Astrocyte (in vitro differentiated cells and primary cell): ENCODE measurements around the gene PPP2R3C. TPM values are rescaled to one million over a fixed set of nuclear protein-coding genes. Genes with fewer than 3 reads are reported as not detected.

Experiments used
- DNase-seq: peaks from one replicate; pipeline ENCODE4 v3.0.0-alpha.2; 2010; ENCODE audit warnings: low read depth
- FAIRE-seq: peaks from 2 replicates; lab custom pipeline; 2011; peaks lifted over from hg19 to GRCh38; lab: Jason Lieb, UNC
- H2AFZ ChIP-seq: 2 replicates; pipeline ENCODE4 v1.6.0; 2012; ENCODE audit warnings: low read depth, low read length, inconsistent platforms
- H3K27ac ChIP-seq: 2 replicates; pipeline ENCODE4 v1.5.1; 2011; ENCODE audit warnings: low read depth, low read length, inconsistent platforms
- H3K27me3 ChIP-seq: 2 replicates; pipeline ENCODE4 v1.6.0; 2011; ENCODE audit warnings: low read length, inconsistent platforms; ENCODE audit not compliant: insufficient read depth
- H3K36me3 ChIP-seq: 2 replicates; pipeline ENCODE4 v1.5.1; 2011; ENCODE audit warnings: low read length, inconsistent platforms; ENCODE audit not compliant: insufficient read depth
- H3K4me1 ChIP-seq: 2 replicates; pipeline ENCODE4 v1.5.1; 2011; ENCODE audit warnings: low read length, inconsistent platforms; ENCODE audit not compliant: insufficient read depth
- H3K4me2 ChIP-seq: 2 replicates; pipeline ENCODE4 v1.6.0; 2012; ENCODE audit warnings: low read length, inconsistent platforms
- H3K4me3 ChIP-seq: 2 replicates; pipeline ENCODE4 v1.5.1; 2011; ENCODE audit warnings: low read depth, mild to moderate bottlenecking, low read length, inconsistent platforms; ENCODE audit not compliant: insufficient read depth
- H3K79me2 ChIP-seq: 2 replicates; pipeline ENCODE4 v1.6.0; 2012; ENCODE audit warnings: mild to moderate bottlenecking, low read length, inconsistent platforms; ENCODE audit not compliant: insufficient read depth
- H3K9ac ChIP-seq: 2 replicates; pipeline ENCODE4 v1.6.0; 2012; ENCODE audit warnings: mild to moderate bottlenecking, low read length, inconsistent platforms
- H3K9me3 ChIP-seq: 2 replicates; pipeline ENCODE4 v1.5.1; 2012; ENCODE audit warnings: low read depth, mild to moderate bottlenecking, low read length, inconsistent platforms; ENCODE audit not compliant: insufficient read depth
- H4K20me1 ChIP-seq: 2 replicates; pipeline ENCODE4 v1.6.0; 2012; ENCODE audit warnings: low read length, inconsistent platforms; ENCODE audit not compliant: insufficient read depth
- H3K27ac Mint-ChIP-seq: one replicate; pipeline ENCODE4 v1.8.0; 2021; ENCODE audit warnings: mild to moderate bottlenecking, mixed read lengths; ENCODE audit not compliant: unreplicated experiment
- H3K27me3 Mint-ChIP-seq: one replicate; pipeline ENCODE4 v1.8.0; 2021; ENCODE audit warnings: low read depth, mixed read lengths; ENCODE audit not compliant: unreplicated experiment
- H3K36me3 Mint-ChIP-seq: one replicate; pipeline ENCODE4 v1.8.0; 2021; ENCODE audit warnings: low read depth, mixed read lengths; ENCODE audit not compliant: unreplicated experiment
- H3K4me1 Mint-ChIP-seq: one replicate; pipeline ENCODE4 v1.8.0; 2021; ENCODE audit warnings: low read depth, mixed read lengths; ENCODE audit not compliant: unreplicated experiment
- H3K4me3 Mint-ChIP-seq: one replicate; pipeline ENCODE4 v1.8.0; 2021; ENCODE audit warnings: mild to moderate bottlenecking, moderate library complexity, mixed read lengths; ENCODE audit not compliant: unreplicated experiment
- H3K9me3 Mint-ChIP-seq: one replicate; pipeline ENCODE4 v1.8.0; 2021; ENCODE audit warnings: mild to moderate bottlenecking, mixed read lengths; ENCODE audit not compliant: unreplicated experiment
- CTCF ChIP-seq: IDR thresholded peaks from 2 replicates; pipeline ENCODE4 v1.5.1; 2011; ENCODE audit warnings: low read depth, mild to moderate bottlenecking, inconsistent platforms, low read length, moderate library complexity; ENCODE audit not compliant: insufficient read depth
- EZH2 ChIP-seq: IDR thresholded peaks from 2 replicates; pipeline ENCODE4 v1.6.1; 2012; ENCODE audit warnings: mild to moderate bottlenecking, low read length, inconsistent platforms; ENCODE audit not compliant: insufficient read depth
- total RNA-seq: library from RNA; stranded (reverse); gene quantifications from 2 replicates; pipeline ENCODE4 v1.2.1, GENCODE V29; 2021

PPP2R3C gene
- total RNA-seq, 1 donor from 2014 or later = 28.3 TPM

GRCh38 chr14:35088514-35088913 is 33.3 kb downstream of the PPP2R3C start:
- no peak overlapping the region for H3K27ac Mint-ChIP-seq
- H3K4me1 Mint-ChIP-seq = peaks cover 3% of the 10 kb centered on the region
- H3K27ac ChIP-seq = no peak overlapping the region
- H3K27me3 ChIP-seq = no peaks in the 10 kb centered on the region
- H4K20me1 ChIP-seq = no peaks in the 10 kb centered on the region
- H3K4me1 ChIP-seq = no peaks in the 10 kb centered on the region
- no peaks in the 10 kb centered on the region for H3K79me2 ChIP-seq
- H3K4me2 ChIP-seq = no peak overlapping the region
- FAIRE-seq = no peak
- H3K36me3 ChIP-seq = peaks cover 13% of the 10 kb centered on the region
- H3K4me3 ChIP-seq = no peak overlapping the region
- no peak overlapping the region for H3K4me3 Mint-ChIP-seq
- H2AFZ ChIP-seq = no peak overlapping the region
- no peaks in the 10 kb centered on the region for H3K9me3 ChIP-seq
- H3K27me3 Mint-ChIP-seq = no peaks in the 10 kb centered on the region
- H3K9ac ChIP-seq = no peak overlapping the region
- peak; percentile 29 for DNase-seq
- no peak for TF ChIP-seq CTCF
- no peak for TF ChIP-seq EZH2
- H3K9me3 Mint-ChIP-seq = no peaks in the 10 kb centered on the region
- H3K36me3 Mint-ChIP-seq = peaks cover 13% of the 10 kb centered on the region

DNA sequence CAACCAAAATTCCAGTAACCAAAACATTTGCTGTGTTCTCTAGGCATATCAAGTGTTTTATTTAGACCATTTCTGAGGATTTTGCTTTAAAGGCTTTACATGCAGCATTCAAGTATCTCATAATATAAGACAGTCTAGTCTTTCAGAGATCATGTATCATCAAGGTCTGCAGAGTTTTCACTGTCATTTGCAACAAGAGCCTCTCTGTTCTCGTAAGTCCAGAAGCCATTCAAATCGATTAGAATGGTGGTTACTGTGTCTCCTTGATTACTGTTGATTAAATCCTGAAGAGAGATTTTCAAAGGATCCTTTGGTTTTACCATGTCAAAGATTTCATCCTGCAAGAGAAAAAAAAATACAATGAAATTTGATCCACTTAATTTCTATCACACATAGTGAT is 36.3 kb downstream of the PPP2R3C start:
- Histone ChIP-seq H3K27ac (no peak overlapping the region), H3K4me3 (no peak overlapping the region), H3K9ac (no peak overlapping the region), H3K36me3 (peaks cover 15% of the 10 kb centered on the region), H4K20me1 (no peaks in the 10 kb centered on the region), H3K79me2 (no peaks in the 10 kb centered on the region), H2AFZ (no peak overlapping the region), H3K4me1 (no peaks in the 10 kb centered on the region), H3K9me3 (no peaks in the 10 kb centered on the region), H3K27me3 (no peaks in the 10 kb centered on the region), H3K4me2 (no peak overlapping the region)
- Mint-ChIP-seq H3K4me1 (peaks cover 3% of the 10 kb centered on the region), H3K4me3 (no peak overlapping the region), H3K36me3 (peaks cover 8% of the 10 kb centered on the region), H3K27ac (no peak overlapping the region), H3K27me3 (no peaks in the 10 kb centered on the region), H3K9me3 (no peaks in the 10 kb centered on the region)
- no peak for DNase-seq
- FAIRE-seq = no peak
- TF ChIP-seq CTCF (no peak), EZH2 (no peak)

- Mint-ChIP-seq H3K27me3 (no peaks in the 10 kb centered on the region), H3K9me3 (no peaks in the 10 kb centered on the region), H3K27ac (no peak overlapping the region), H3K4me3 (no peak overlapping the region), H3K36me3 (peaks cover 8% of the 10 kb centered on the region), H3K4me1 (peaks cover 3% of the 10 kb centered on the region)
- H2AFZ ChIP-seq = no peak overlapping the region
- no peak overlapping the region for H3K4me2 ChIP-seq
- H3K9me3 ChIP-seq = no peaks in the 10 kb centered on the region
- no peaks in the 10 kb centered on the region for H4K20me1 ChIP-seq
- H3K4me3 ChIP-seq = no peak overlapping the region
- no peak overlapping the region for H3K27ac ChIP-seq
- H3K27me3 ChIP-seq = no peaks in the 10 kb centered on the region
- TF ChIP-seq EZH2 (no peak), CTCF (no peak)
- peaks cover 29% of the 10 kb centered on the region for H3K36me3 ChIP-seq
- H3K79me2 ChIP-seq = no peaks in the 10 kb centered on the region
- DNase-seq (no peak), FAIRE-seq (no peak)
- H3K4me1 ChIP-seq = no peaks in the 10 kb centered on the region
- no peak overlapping the region for H3K9ac ChIP-seq
Observed at GRCh38 chr14:35083530-35084150, 38.1 kb downstream of the PPP2R3C start.
